ENCODE measurements around the gene TMEM37.

TMEM37 gene

DNA sequence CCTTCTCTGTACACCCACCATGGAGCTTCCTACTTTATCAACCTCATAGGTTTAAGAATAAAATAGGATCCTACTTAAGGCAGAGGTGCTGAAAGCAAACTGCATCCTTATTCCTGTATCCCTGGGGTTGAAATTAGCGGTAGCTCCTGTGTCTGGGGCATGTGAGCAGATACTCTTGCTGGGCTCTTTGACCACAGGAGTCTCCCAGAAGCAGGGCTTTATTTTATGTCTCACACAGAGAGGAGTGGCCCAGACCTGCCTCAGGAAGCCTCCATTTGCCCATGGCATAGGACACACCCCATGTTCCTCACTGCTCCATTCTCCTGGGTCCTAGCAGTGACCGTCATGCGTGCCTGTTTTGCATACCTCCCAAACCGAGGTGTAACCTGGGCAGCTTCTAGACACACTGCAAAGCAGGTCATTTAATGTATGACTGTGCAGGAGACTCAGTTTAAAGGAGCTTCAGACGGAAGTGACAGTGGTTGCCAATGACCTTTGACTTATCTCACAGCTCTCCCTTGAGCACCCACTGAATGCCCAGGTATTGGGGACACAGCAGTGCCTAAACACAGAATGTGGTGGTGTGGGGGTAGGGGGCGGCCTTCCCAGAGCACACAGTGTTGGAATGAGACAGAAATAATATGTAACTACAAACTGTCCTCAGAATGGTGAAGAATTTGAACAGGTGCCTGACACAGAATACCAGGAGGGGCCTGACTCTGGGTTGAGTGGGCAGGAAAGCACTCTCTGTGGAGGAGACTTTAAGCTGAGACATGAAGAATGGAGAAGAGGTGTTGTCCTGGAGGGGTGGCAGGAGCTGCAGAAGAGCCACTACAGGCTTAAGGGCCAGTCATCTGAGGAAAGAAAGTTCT, 3.7 kb downstream of the TMEM37 start:
- no peak for DNase-seq

DNA sequence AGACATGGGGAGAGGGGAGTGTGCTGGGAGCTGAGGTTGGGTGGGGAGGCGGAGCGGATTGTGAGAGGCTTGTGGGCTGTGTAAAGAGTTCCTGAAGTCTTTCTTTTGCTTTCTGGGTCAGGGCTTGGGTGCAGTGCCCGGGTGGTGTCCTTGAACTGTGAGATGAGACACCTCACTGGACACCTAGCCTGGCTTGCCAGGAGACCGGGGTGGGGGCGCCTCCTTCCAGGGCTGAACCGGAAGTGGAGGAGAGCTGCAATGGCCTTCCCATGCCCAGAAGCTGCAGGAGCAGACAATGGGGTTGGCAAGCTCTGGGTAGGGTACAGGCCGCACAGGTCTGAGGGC, 4.3 kb downstream of the TMEM37 start:
- DNase-seq = no peak

GRCh38 chr2:119436993-119437772, 5.5 kb downstream of the TMEM37 start:
- DNase-seq = no peak

DNA sequence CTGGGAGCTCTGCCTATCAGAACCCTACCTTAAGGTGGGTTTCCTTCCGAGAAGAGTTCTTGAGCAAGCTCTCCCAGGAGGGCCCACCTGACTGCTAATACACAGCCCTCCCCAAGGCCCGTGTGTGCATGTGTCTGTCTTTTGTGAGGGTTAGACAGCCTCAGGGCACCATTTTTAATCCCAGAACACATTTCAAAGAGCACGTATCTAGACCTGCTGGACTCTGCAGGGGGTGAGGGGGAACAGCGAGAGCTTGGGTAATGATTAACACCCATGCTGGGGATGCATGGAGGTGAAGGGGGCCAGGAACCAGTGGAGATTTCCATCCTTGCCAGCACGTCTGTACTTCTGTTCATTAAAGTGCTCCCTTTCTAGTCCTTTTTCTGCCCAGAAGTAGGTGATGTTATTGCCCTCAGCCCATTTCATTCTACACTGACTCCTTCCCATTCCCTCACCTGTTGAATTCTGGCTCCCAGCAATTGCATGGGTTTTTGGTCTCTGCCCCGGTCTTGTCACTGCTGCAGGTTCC, 6.5 kb downstream of the TMEM37 start:
- no peak for DNase-seq

DNA sequence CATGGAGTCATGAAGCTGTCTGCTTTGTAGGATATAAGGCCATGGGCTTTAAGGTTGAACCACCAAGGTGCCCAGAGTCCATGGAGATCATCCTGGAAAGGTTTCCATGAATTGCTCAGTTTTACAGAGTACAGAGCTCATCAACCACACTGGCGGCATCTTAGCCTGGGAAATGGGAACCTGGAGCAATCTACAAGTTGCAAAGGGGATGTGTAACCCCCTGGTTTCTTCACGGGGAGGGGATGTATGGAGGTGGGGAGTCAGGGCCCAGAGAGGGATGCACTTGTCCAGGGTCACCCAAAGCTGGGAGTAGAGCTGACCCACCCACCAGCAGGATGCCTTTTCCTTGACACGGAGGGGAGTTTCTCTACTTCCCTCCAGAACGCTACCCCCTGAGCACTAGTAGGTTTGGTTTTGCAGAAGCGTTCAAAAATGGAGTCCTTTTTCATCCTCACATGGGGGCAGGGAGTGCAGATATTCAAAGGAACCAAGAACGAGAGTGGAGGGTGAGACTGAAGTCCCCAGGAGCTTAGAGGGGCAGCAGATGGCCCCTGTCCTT, 7.2 kb downstream of the TMEM37 start:
- no peak for DNase-seq

GRCh38 chr2:119439574-119440500, 8.2 kb downstream of the TMEM37 start:
- no peak for DNase-seq

- DNase-seq = no peak
Observed at GRCh38 chr2:119440501-119440870, 8.8 kb downstream of the TMEM37 start.

GRCh38 chr2:119440873-119441272, 9.2 kb downstream of the TMEM37 start:
- no peak for DNase-seq

GRCh38 chr2:119441376-119442225, 9.9 kb downstream of the TMEM37 start:
- DNase-seq = no peak

DNA sequence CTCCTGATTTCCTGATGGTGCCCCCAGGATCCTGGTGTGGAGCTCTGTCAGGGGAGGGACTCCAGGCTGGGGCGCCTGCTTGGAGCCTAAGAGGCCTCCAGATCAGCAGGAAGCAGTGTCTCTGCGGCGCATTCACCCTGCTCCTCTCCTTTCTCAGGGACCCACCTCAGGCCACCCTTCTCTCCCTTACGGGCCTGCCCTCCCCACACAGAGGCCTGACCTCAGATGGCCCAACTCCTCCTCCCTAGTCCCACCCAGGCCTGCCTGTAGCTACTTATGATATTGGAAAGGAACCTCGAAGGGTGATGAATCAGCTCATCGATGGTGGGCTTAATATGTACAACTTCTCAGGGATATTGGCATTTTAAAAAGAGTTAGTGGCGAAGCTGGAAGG, 10.6 kb downstream of the TMEM37 start:
- no peak for DNase-seq

GRCh38 chr2:119442850-119443249, 11.2 kb downstream of the TMEM37 start:
- no peak for DNase-seq

GRCh38 chr2:119446037-119446436, 14.4 kb downstream of the TMEM37 start:
- DNase-seq = no peak

GRCh38 chr2:119448427-119449141, 16.9 kb downstream of the TMEM37 start:
- DNase-seq = no peak

DNA sequence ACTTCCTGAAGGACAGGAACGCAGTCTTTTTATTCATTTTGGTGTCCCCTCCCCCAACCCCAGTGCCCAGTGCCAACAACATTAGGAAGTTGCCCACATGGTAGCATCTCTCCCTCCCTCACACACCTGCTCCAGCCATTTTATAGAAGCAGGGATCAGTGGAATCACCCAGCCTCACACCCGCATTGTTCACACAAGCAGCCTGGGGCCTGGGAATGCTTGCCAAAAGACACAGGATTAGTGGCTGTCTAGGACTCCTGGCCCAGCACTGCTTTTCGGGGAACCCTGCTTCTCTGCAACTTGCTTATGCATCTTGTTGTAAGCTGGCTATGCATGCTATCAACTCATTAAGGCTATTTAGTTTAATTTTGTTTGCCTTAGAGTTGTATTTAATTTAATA, 17.9 kb downstream of the TMEM37 start:
- DNase-seq = no peak

- DNase-seq = no peak
Observed at GRCh38 chr2:119451336-119452050, 19.8 kb downstream of the TMEM37 start.

DNA sequence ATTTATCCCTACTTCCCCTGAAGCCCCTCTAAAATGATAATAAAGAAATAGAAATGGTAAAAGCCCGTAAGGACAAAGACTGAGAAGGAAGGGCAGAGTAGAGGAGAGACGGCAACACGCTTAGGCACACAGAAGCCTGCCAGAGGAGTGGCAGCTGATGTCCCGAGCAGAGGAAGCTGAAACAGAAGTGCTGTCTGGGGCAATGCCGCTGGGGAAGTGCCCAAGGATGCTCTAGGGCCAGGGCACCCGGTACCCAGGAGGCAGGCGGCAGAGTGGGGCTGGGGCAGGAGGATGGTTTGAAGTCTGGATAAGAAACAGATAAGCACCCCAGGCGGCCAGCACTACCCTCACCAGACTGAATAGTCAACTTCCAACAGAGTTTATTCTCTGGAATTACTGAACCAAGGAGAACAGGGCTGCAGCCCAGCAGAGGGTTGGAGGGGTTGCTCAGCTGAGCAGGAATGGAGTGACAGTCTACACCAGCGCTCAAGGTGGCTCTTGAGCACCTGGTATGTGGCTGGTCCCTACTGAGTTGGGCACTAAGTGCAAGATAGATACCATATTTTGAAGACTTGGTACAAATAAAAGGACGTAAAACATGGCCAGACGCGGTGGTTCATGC, 22.4 kb downstream of the TMEM37 start:
- no peak for DNase-seq

DNA sequence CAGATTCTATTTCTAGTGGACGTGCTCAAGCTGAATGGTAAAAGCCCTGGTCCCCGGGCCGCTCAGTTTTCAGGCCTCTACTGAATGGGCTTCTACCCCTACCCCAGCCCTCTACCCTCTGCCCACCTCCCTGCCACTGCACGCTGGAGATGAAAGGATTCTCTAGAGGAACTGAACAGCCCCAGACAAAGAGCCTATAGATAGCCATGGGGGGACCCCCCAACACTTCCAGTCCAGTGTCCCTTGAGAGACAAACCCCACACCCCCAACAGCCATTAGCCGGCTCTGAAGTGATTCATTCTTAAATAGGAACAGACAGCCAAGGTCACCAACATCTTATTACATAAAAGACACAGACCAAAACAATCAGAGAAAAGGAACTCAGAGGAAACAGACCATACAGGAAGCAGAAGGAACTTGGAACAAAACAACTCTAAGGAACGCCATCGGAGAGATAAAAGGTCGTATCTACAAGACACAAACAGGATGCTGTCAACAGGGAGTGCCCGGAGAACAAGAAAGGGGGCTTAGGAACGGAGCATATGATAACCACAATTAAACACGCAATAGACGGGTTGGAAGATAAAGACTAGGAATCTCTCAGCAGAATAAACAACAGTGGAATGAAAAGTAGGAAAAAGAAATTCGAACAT, 23.5 kb downstream of the TMEM37 start:
- no peak for DNase-seq

- no peak for DNase-seq
Observed at GRCh38 chr2:119460076-119460475, 28.4 kb downstream of the TMEM37 start.

DNA sequence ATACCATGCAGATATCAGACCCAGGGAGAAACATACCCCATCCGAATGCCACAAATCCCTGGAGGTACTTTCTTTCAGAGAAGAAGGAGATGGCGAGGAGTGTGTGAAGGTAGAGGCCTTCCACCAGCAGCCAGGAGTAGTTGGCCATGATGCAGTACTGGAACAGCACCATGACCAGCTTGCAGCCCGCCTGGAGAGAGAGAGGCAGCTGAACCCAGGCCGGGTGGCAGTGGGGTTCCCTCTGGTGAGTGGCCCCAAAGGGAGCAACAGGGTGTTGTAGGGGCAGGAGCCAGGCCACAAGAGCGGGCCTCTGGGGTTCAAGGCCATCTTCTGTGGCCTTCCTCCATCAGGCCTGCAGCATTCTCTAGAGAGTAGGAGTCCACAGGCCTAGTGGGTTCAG, 30.2 kb downstream of the TMEM37 start:
- DNase-seq = no peak
